Measurements from ENCODE around the gene SLC2A4. TPM values are rescaled to one million over a fixed set of nuclear protein-coding genes. Genes with fewer than 3 reads are reported as not detected.
"Not testable (repeated sequence)": the region's sequence is repeated elsewhere in the genome, so short reads cannot be mapped to it uniquely, and the experiment has no call there.

Gene SLC2A4
- total RNA-seq, 1 experiment from 2014 or later, result not detected

GRCh38 chr17:7329997-7330637 lies 48.6 kb downstream of the SLC2A4 start:
- H3K4me3 ChIP-seq (ENCODE audit: low read length), result peak overlapping the region; percentile 99
- H3K9me2 ChIP-seq (replicated peaks; ENCODE audit: insufficient read depth, low read length), result no peaks in the 10 kb centered on the region
- H3K79me2 ChIP-seq (ENCODE audit: low read length), result peaks cover 24% of the 10 kb centered on the region
- DNase-seq, result peak; percentile 94
- no peaks in the 10 kb centered on the region for H3K27me3 ChIP-seq (ENCODE audit: low read length)
- peak overlapping the region; percentile 75 for H3K27ac ChIP-seq (ENCODE audit: low read length)
- peak overlapping the region; percentile 94 for H3K9ac ChIP-seq (ENCODE audit: low read length)
- H3K4me1 ChIP-seq (ENCODE audit: low read length), result peaks cover 23% of the 10 kb centered on the region
- H3K4me2 ChIP-seq (ENCODE audit: low read depth, low read length, poor library complexity, severe bottlenecking), result peak overlapping the region; percentile 99
- no peaks in the 10 kb centered on the region for H3K9me3 ChIP-seq (ENCODE audit: low read length)
- peak overlapping the region; percentile 78 for H2AFZ ChIP-seq (ENCODE audit: low read length)
- no peaks in the 10 kb centered on the region for H3K36me3 ChIP-seq (ENCODE audit: insufficient read depth, low read length)
- H4K20me1 ChIP-seq (ENCODE audit: insufficient read depth, low read depth, low read length), result no peaks in the 10 kb centered on the region

- Histone ChIP-seq H3K27ac (ENCODE audit: low read length) (no peak overlapping the region), H2AFZ (ENCODE audit: low read length) (peak overlapping the region; percentile 78; the same call in 1 of the 2 replicates), H3K9ac (ENCODE audit: low read length) (peak overlapping the region; percentile 94), H3K36me3 (ENCODE audit: insufficient read depth, low read length) (no peaks in the 10 kb centered on the region), H3K9me3 (ENCODE audit: low read length) (no peaks in the 10 kb centered on the region), H3K4me1 (ENCODE audit: low read length) (peaks cover 28% of the 10 kb centered on the region), H3K4me3 (ENCODE audit: low read length) (peak overlapping the region; percentile 99), H3K9me2 (replicated peaks; ENCODE audit: insufficient read depth, low read length) (no peaks in the 10 kb centered on the region), H4K20me1 (ENCODE audit: insufficient read depth, low read depth, low read length) (no peaks in the 10 kb centered on the region), H3K4me2 (ENCODE audit: low read depth, low read length, poor library complexity, severe bottlenecking) (peak overlapping the region; percentile 99), H3K79me2 (ENCODE audit: low read length) (peaks cover 24% of the 10 kb centered on the region), H3K27me3 (ENCODE audit: low read length) (no peaks in the 10 kb centered on the region)
- DNase-seq, result no peak
Observed at GRCh38 chr17:7330638-7331015, 49.1 kb downstream of the SLC2A4 start.

GRCh38 chr17:7332111-7332510 lies 50.6 kb downstream of the SLC2A4 start:
- H3K79me2 ChIP-seq (ENCODE audit: low read length), result peaks cover 27% of the 10 kb centered on the region
- H3K4me1 ChIP-seq (ENCODE audit: low read length), result peaks cover 43% of the 10 kb centered on the region
- DNase-seq, result no peak
- no peak overlapping the region for H2AFZ ChIP-seq (ENCODE audit: low read length)
- H3K4me3 ChIP-seq (ENCODE audit: low read length), result no peak overlapping the region
- no peaks in the 10 kb centered on the region for H3K36me3 ChIP-seq (ENCODE audit: insufficient read depth, low read length)
- no peak overlapping the region for H3K27ac ChIP-seq (ENCODE audit: low read length)
- H3K9me2 ChIP-seq (replicated peaks; ENCODE audit: insufficient read depth, low read length), result no peaks in the 10 kb centered on the region
- H3K9ac ChIP-seq (ENCODE audit: low read length), result no peak overlapping the region
- no peak overlapping the region for H3K4me2 ChIP-seq (ENCODE audit: low read depth, low read length, poor library complexity, severe bottlenecking)
- H4K20me1 ChIP-seq (ENCODE audit: insufficient read depth, low read depth, low read length), result no peaks in the 10 kb centered on the region
- H3K27me3 ChIP-seq (ENCODE audit: low read length), result no peaks in the 10 kb centered on the region
- H3K9me3 ChIP-seq (ENCODE audit: low read length), result no peaks in the 10 kb centered on the region

- Histone ChIP-seq H3K4me1 (ENCODE audit: low read length) (peaks cover 44% of the 10 kb centered on the region), H3K79me2 (ENCODE audit: low read length) (peaks cover 25% of the 10 kb centered on the region)
- not testable (repeated sequence) for H3K27me3 ChIP-seq (ENCODE audit: low read length); H3K36me3 ChIP-seq (ENCODE audit: insufficient read depth, low read length); H4K20me1 ChIP-seq (ENCODE audit: insufficient read depth, low read depth, low read length); H3K9me3 ChIP-seq (ENCODE audit: low read length); H2AFZ ChIP-seq (ENCODE audit: low read length); H3K9ac ChIP-seq (ENCODE audit: low read length); DNase-seq; H3K4me2 ChIP-seq (ENCODE audit: low read depth, low read length, poor library complexity, severe bottlenecking); H3K27ac ChIP-seq (ENCODE audit: low read length); H3K4me3 ChIP-seq (ENCODE audit: low read length); H3K9me2 ChIP-seq (replicated peaks; ENCODE audit: insufficient read depth, low read length)
Observed at GRCh38 chr17:7332600-7333069, 51.1 kb downstream of the SLC2A4 start.

- peaks cover 14% of the 10 kb centered on the region for H3K79me2 ChIP-seq (ENCODE audit: low read length)
- H3K9me2 ChIP-seq (replicated peaks; ENCODE audit: insufficient read depth, low read length), result no peaks in the 10 kb centered on the region
- H3K4me2 ChIP-seq (ENCODE audit: low read depth, low read length, poor library complexity, severe bottlenecking), result no peak overlapping the region
- H3K36me3 ChIP-seq (ENCODE audit: insufficient read depth, low read length), result no peaks in the 10 kb centered on the region
- no peaks in the 10 kb centered on the region for H3K27me3 ChIP-seq (ENCODE audit: low read length)
- no peak overlapping the region for H3K27ac ChIP-seq (ENCODE audit: low read length)
- no peak overlapping the region for H3K4me3 ChIP-seq (ENCODE audit: low read length)
- DNase-seq, result no peak
- H3K9me3 ChIP-seq (ENCODE audit: low read length), result no peaks in the 10 kb centered on the region
- no peaks in the 10 kb centered on the region for H4K20me1 ChIP-seq (ENCODE audit: insufficient read depth, low read depth, low read length)
- H3K9ac ChIP-seq (ENCODE audit: low read length), result peak overlapping the region; percentile 79; the same call in 1 of the 2 replicates
- no peak overlapping the region; the same call in 1 of the 2 replicates for H2AFZ ChIP-seq (ENCODE audit: low read length)
- peaks cover 35% of the 10 kb centered on the region for H3K4me1 ChIP-seq (ENCODE audit: low read length)
Observed at GRCh38 chr17:7334938-7335538, 53.5 kb downstream of the SLC2A4 start.

- Histone ChIP-seq H3K79me2 (ENCODE audit: low read length) (peaks cover 14% of the 10 kb centered on the region), H3K4me2 (ENCODE audit: low read depth, low read length, poor library complexity, severe bottlenecking) (peak overlapping the region; percentile 81), H3K4me1 (ENCODE audit: low read length) (peaks cover 29% of the 10 kb centered on the region), H3K4me3 (ENCODE audit: low read length) (peak overlapping the region; percentile 79), H3K9ac (ENCODE audit: low read length) (peak overlapping the region; percentile 79)
- H3K9me3 ChIP-seq (ENCODE audit: low read length); H3K9me2 ChIP-seq (replicated peaks; ENCODE audit: insufficient read depth, low read length); DNase-seq; H3K36me3 ChIP-seq (ENCODE audit: insufficient read depth, low read length); H3K27ac ChIP-seq (ENCODE audit: low read length); H4K20me1 ChIP-seq (ENCODE audit: insufficient read depth, low read depth, low read length); H2AFZ ChIP-seq (ENCODE audit: low read length); H3K27me3 ChIP-seq (ENCODE audit: low read length): not testable (repeated sequence)
Observed at GRCh38 chr17:7335765-7336164, 54.2 kb downstream of the SLC2A4 start.

- Histone ChIP-seq H3K4me1 (ENCODE audit: low read length) (peaks cover 28% of the 10 kb centered on the region), H3K9ac (ENCODE audit: low read length) (peak within 1 kb of the TSS; percentile 79), H3K9me2 (replicated peaks; ENCODE audit: insufficient read depth, low read length) (no peaks in the 10 kb centered on the region), H3K79me2 (ENCODE audit: low read length) (peaks cover 14% of the 10 kb centered on the region), H3K9me3 (ENCODE audit: low read length) (no peaks in the 10 kb centered on the region), H3K4me3 (ENCODE audit: low read length) (peak within 1 kb of the TSS; percentile 79), H3K27ac (ENCODE audit: low read length) (peak within 1 kb of the TSS; percentile 61), H3K36me3 (ENCODE audit: insufficient read depth, low read length) (no peaks in the 10 kb centered on the region), H2AFZ (ENCODE audit: low read length) (peak within 1 kb of the TSS; percentile 11; the same call in 1 of the 2 replicates), H3K4me2 (ENCODE audit: low read depth, low read length, poor library complexity, severe bottlenecking) (peak within 1 kb of the TSS; percentile 81), H4K20me1 (ENCODE audit: insufficient read depth, low read depth, low read length) (no peaks in the 10 kb centered on the region), H3K27me3 (ENCODE audit: low read length) (no peaks in the 10 kb centered on the region)
- peak; percentile 85 for DNase-seq
Observed at GRCh38 chr17:7336240-7337175, 55.0 kb downstream of the SLC2A4 start, which contains the start of gene ACAP1. Gene ACAP1 (plus strand): TSS chr17:7336529. CDS start chr17:7336735, 206 bp downstream.

- not testable (repeated sequence) for DNase-seq; H4K20me1 ChIP-seq (ENCODE audit: insufficient read depth, low read depth, low read length); H3K9me3 ChIP-seq (ENCODE audit: low read length); H3K36me3 ChIP-seq (ENCODE audit: insufficient read depth, low read length); H3K27me3 ChIP-seq (ENCODE audit: low read length); H2AFZ ChIP-seq (ENCODE audit: low read length); H3K9me2 ChIP-seq (replicated peaks; ENCODE audit: insufficient read depth, low read length)
- Histone ChIP-seq H3K4me3 (ENCODE audit: low read length) (peak overlapping the region; percentile 79; the same call in 1 of the 2 replicates), H3K79me2 (ENCODE audit: low read length) (peaks cover 14% of the 10 kb centered on the region), H3K4me2 (ENCODE audit: low read depth, low read length, poor library complexity, severe bottlenecking) (peak overlapping the region; percentile 81), H3K9ac (ENCODE audit: low read length) (peak overlapping the region; percentile 79), H3K27ac (ENCODE audit: low read length) (peak overlapping the region; percentile 61), H3K4me1 (ENCODE audit: low read length) (peaks cover 28% of the 10 kb centered on the region)
Observed at GRCh38 chr17:7337600-7337999, 56.1 kb downstream of the SLC2A4 start.
